NB4 (cell line): ENCODE results near the gene MED14.

Source experiments
- CTCF ChIP-seq: IDR thresholded peaks from one replicate; pipeline ENCODE4 v1.5.1; 2012; ENCODE audit warnings: low read depth, low read length
- MYC ChIP-seq: IDR thresholded peaks from 2 replicates; pipeline ENCODE4 v1.6.1; 2011; ENCODE audit warnings: low read depth, low read length
- POLR2A ChIP-seq: IDR thresholded peaks from 2 replicates; pipeline ENCODE4 v1.6.1; 2011; ENCODE audit warnings: mild to moderate bottlenecking; ENCODE audit not compliant: insufficient read length; ENCODE audit errors: extremely low read depth

GRCh38 chrX:40617566-40617965, 117.8 kb downstream of the MED14 start:
- TF ChIP-seq CTCF: no peak
- no peak for TF ChIP-seq POLR2A
- TF ChIP-seq MYC: no peak
